Activated CD8-positive, alpha-beta memory T cell treated with anti-CD3 and anti-CD28 coated beads for 4 hours (primary cell): ENCODE results near the gene SAMD15.
A peak's percentile ranks its signal among the peaks of the same experiment; 100 is the strongest.
"Not testable (repeated sequence)": the region's sequence is repeated elsewhere in the genome, so short reads cannot be mapped to it uniquely, and the experiment has no call there.

ENCODE experiments used
- DNase-seq, 2 donors: peaks; one replicate each; pipeline ENCODE4 v3.0.0-alpha.2; 2020; ENCODE audit warnings: low read depth in 2 of 2

The SAMD15 gene

GRCh38 chr14:77375973-77376770, 1.0 kb upstream of the SAMD15 start:
- peak in 1 of 2 donors; percentile 1 for DNase-seq

GRCh38 chr14:77377502-77377844, 294 bp downstream of the SAMD15 start:
- DNase-seq, result no peak

- no peak for DNase-seq
These were observed 1.5 kb downstream of the SAMD15 start for GRCh38 chr14:77378701-77379100.

- DNase-seq, result no peak
These were observed 13.0 kb downstream of the SAMD15 start for GRCh38 chr14:77390188-77390587.

- no peak for DNase-seq
These were observed 23.0 kb downstream of the SAMD15 start for GRCh38 chr14:77400216-77400615.

- no peak for DNase-seq
These were observed 26.6 kb downstream of the SAMD15 start for GRCh38 chr14:77403768-77404167.

GRCh38 chr14:77406086-77406485, 28.9 kb downstream of the SAMD15 start:
- no peak for DNase-seq

GRCh38 chr14:77406718-77407117, 29.5 kb downstream of the SAMD15 start:
- DNase-seq, result no peak

- DNase-seq, result no peak
These were observed 30.0 kb downstream of the SAMD15 start for GRCh38 chr14:77407158-77407557.

GRCh38 chr14:77409131-77409533, 32.0 kb downstream of the SAMD15 start:
- DNase-seq, result no peak

- DNase-seq, result not testable (repeated sequence)
These were observed 38.3 kb downstream of the SAMD15 start for GRCh38 chr14:77415403-77416030.

- DNase-seq, result not testable (repeated sequence)
These were observed 38.9 kb downstream of the SAMD15 start for GRCh38 chr14:77416098-77416497.

- no peak for DNase-seq
These were observed 39.7 kb downstream of the SAMD15 start for GRCh38 chr14:77416836-77417235.

GRCh38 chr14:77421201-77421600, 44.0 kb downstream of the SAMD15 start:
- no peak for DNase-seq

GRCh38 chr14:77423423-77423822, 46.2 kb downstream of the SAMD15 start, which contains the start of gene NOXRED1:
Gene NOXRED1, minus strand, starts transcription at chr14:77423523. Its CDS starts 634 bp downstream, at chr14:77422889.
- no peak for DNase-seq

- no peak for DNase-seq
These were observed 47.7 kb downstream of the SAMD15 start for GRCh38 chr14:77424862-77425261.

GRCh38 chr14:77426396-77426795, 49.2 kb downstream of the SAMD15 start:
- no peak for DNase-seq

GRCh38 chr14:77436042-77436441, 58.9 kb downstream of the SAMD15 start:
- DNase-seq, result no peak

GRCh38 chr14:77438596-77438995, 61.4 kb downstream of the SAMD15 start:
- DNase-seq, result no peak

- no peak for DNase-seq
These were observed 62.7 kb downstream of the SAMD15 start for GRCh38 chr14:77439861-77440260.
